ENCODE data around the gene TM4SF18. TPM values are rescaled to one million over a fixed set of nuclear protein-coding genes. Genes with fewer than 3 reads are reported as not detected.

Gene TM4SF18
- total and polyA plus RNA-seq, 2 experiments from 2014 or later, result 1.6 to 2.0 TPM

DNA sequence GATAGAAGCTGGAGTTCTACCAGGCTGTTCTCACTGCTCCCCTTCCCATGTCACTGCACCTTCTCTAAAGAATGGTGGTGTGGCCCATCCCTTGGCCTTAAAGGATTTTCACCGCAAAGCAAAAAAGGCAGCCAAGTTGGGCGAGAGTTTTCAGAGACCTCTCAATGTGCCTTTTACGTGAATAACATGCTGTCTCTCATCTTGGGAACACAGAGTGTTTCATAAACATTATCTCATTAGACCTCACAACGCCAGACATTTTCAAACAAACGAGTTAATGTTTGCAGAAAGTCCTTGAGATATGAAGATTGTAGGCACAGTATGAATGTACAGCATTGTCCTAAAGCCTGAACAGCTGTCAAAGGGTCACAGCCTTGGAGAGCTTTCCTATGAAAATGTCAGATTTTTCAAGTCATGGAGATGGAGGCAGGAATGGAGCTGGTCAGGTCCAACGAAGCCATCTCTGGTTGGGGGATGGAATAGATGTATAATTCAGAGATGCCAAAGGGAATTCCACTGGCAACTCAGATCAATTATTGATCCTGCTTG, 22.7 kb upstream of the TM4SF18 start (continued):
- no peak for TF ChIP-seq POLR2AphosphoS5 (IDR thresholded peaks at IDR 0.05; ENCODE audit: low read depth)

GRCh38 chr3:149353581-149354184, 20.2 kb upstream of the TM4SF18 start:
- Histone ChIP-seq H3F3A (replicated peaks; ENCODE audit: low read depth) (no peaks in the 10 kb centered on the region), H2AFZ (peak overlapping the region; percentile 87; the same call in 1 of the 2 replicates), H3K4me1 (ENCODE audit: insufficient read depth) (no peaks in the 10 kb centered on the region), H3K79me2 (replicated peaks; ENCODE audit: insufficient read depth) (no peaks in the 10 kb centered on the region), H3K9me2 (ENCODE audit: insufficient read depth) (peaks cover 8% of the 10 kb centered on the region; the same call in 1 of the 2 replicates), H3K27ac (ENCODE audit: low read depth) (no peak overlapping the region), H3K27me3 (ENCODE audit: insufficient read depth) (no peaks in the 10 kb centered on the region), H4K20me1 (replicated peaks; ENCODE audit: insufficient read depth) (no peaks in the 10 kb centered on the region), H3K4me2 (no peak overlapping the region), H3K4me3 (no peak overlapping the region), H3K36me3 (ENCODE audit: insufficient read depth) (no peaks in the 10 kb centered on the region)
- ATAC-seq (no peak), DNase-seq (ENCODE audit: low spot score) (no peak)
- Mint-ChIP-seq H3K9me3 (no peaks in the 10 kb centered on the region), H3K36me3 (ENCODE audit: low read depth) (no peaks in the 10 kb centered on the region), H3K27ac (no peak overlapping the region), H3K27me3 (ENCODE audit: insufficient read depth, low read depth, poor library complexity) (peaks cover 3% of the 10 kb centered on the region), H3K4me3 (no peak overlapping the region), H3K4me1 (no peaks in the 10 kb centered on the region; the same call in 1 of the 3 replicates)
- TF ChIP-seq, protein P1, sequence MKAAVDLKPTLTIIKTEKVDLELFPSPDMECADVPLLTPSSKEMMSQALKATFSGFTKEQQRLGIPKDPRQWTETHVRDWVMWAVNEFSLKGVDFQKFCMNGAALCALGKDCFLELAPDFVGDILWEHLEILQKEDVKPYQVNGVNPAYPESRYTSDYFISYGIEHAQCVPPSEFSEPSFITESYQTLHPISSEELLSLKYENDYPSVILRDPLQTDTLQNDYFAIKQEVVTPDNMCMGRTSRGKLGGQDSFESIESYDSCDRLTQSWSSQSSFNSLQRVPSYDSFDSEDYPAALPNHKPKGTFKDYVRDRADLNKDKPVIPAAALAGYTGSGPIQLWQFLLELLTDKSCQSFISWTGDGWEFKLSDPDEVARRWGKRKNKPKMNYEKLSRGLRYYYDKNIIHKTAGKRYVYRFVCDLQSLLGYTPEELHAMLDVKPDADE (IDR thresholded peaks at IDR 0.05), result no peak
- TF ChIP-seq JUNB (IDR thresholded peaks at IDR 0.05; ENCODE audit: unreplicated experiment) (no peak), EZH2 (IDR thresholded peaks at IDR 0.05; ENCODE audit: low read depth, unreplicated experiment) (no peak), CREB1 (CRISPR knock-in tag; IDR thresholded peaks at IDR 0.05; ENCODE audit: low read depth) (no peak), NANOG (IDR thresholded peaks at IDR 0.05; ENCODE audit: borderline replicate concordance) (no peak), ZNF114 (CRISPR knock-in tag; IDR thresholded peaks at IDR 0.05) (no peak), CTCF (conservative IDR thresholded peaks at IDR 0.05; ENCODE audit: low read depth in 2 of 2) (no peak), ZNF331 (CRISPR knock-in tag; IDR thresholded peaks at IDR 0.05; ENCODE audit: low read depth) (no peak), POLR2AphosphoS5 (IDR thresholded peaks at IDR 0.05; ENCODE audit: low read depth) (no peak), STAT1 (IDR thresholded peaks at IDR 0.05; ENCODE audit: unreplicated experiment) (no peak)
- TF ChIP-seq, protein P2, sequence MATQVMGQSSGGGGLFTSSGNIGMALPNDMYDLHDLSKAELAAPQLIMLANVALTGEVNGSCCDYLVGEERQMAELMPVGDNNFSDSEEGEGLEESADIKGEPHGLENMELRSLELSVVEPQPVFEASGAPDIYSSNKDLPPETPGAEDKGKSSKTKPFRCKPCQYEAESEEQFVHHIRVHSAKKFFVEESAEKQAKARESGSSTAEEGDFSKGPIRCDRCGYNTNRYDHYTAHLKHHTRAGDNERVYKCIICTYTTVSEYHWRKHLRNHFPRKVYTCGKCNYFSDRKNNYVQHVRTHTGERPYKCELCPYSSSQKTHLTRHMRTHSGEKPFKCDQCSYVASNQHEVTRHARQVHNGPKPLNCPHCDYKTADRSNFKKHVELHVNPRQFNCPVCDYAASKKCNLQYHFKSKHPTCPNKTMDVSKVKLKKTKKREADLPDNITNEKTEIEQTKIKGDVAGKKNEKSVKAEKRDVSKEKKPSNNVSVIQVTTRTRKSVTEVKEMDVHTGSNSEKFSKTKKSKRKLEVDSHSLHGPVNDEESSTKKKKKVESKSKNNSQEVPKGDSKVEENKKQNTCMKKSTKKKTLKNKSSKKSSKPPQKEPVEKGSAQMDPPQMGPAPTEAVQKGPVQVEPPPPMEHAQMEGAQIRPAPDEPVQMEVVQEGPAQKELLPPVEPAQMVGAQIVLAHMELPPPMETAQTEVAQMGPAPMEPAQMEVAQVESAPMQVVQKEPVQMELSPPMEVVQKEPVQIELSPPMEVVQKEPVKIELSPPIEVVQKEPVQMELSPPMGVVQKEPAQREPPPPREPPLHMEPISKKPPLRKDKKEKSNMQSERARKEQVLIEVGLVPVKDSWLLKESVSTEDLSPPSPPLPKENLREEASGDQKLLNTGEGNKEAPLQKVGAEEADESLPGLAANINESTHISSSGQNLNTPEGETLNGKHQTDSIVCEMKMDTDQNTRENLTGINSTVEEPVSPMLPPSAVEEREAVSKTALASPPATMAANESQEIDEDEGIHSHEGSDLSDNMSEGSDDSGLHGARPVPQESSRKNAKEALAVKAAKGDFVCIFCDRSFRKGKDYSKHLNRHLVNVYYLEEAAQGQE (IDR thresholded peaks at IDR 0.05; ENCODE audit: unreplicated experiment), result no peak
- TF ChIP-seq, protein P3, sequence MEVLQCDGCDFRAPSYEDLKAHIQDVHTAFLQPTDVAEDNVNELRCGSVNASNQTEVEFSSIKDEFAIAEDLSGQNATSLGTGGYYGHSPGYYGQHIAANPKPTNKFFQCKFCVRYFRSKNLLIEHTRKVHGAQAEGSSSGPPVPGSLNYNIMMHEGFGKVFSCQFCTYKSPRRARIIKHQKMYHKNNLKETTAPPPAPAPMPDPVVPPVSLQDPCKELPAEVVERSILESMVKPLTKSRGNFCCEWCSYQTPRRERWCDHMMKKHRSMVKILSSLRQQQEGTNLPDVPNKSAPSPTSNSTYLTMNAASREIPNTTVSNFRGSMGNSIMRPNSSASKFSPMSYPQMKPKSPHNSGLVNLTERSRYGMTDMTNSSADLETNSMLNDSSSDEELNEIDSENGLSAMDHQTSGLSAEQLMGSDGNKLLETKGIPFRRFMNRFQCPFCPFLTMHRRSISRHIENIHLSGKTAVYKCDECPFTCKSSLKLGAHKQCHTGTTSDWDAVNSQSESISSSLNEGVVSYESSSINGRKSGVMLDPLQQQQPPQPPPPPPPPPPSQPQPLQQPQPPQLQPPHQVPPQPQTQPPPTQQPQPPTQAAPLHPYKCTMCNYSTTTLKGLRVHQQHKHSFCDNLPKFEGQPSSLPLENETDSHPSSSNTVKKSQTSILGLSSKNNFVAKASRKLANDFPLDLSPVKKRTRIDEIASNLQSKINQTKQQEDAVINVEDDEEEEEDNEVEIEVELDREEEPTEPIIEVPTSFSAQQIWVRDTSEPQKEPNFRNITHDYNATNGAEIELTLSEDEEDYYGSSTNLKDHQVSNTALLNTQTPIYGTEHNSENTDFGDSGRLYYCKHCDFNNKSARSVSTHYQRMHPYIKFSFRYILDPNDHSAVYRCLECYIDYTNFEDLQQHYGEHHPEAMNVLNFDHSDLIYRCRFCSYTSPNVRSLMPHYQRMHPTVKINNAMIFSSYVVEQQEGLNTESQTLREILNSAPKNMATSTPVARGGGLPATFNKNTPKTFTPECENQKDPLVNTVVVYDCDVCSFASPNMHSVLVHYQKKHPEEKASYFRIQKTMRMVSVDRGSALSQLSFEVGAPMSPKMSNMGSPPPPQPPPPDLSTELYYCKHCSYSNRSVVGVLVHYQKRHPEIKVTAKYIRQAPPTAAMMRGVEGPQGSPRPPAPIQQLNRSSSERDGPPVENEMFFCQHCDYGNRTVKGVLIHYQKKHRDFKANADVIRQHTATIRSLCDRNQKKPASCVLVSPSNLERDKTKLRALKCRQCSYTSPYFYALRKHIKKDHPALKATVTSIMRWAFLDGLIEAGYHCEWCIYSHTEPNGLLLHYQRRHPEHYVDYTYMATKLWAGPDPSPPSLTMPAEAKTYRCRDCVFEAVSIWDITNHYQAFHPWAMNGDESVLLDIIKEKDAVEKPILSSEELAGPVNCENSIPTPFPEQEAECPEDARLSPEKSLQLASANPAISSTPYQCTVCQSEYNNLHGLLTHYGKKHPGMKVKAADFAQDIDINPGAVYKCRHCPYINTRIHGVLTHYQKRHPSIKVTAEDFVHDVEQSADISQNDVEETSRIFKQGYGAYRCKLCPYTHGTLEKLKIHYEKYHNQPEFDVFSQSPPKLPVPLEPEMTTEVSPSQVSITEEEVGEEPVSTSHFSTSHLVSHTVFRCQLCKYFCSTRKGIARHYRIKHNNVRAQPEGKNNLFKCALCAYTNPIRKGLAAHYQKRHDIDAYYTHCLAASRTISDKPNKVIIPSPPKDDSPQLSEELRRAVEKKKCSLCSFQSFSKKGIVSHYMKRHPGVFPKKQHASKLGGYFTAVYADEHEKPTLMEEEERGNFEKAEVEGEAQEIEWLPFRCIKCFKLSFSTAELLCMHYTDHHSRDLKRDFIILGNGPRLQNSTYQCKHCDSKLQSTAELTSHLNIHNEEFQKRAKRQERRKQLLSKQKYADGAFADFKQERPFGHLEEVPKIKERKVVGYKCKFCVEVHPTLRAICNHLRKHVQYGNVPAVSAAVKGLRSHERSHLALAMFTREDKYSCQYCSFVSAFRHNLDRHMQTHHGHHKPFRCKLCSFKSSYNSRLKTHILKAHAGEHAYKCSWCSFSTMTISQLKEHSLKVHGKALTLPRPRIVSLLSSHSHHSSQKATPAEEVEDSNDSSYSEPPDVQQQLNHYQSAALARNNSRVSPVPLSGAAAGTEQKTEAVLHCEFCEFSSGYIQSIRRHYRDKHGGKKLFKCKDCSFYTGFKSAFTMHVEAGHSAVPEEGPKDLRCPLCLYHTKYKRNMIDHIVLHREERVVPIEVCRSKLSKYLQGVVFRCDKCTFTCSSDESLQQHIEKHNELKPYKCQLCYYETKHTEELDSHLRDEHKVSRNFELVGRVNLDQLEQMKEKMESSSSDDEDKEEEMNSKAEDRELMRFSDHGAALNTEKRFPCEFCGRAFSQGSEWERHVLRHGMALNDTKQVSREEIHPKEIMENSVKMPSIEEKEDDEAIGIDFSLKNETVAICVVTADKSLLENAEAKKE (CRISPR knock-in tag; IDR thresholded peaks at IDR 0.05), result no peak
